Neuronal stem cell (in vitro differentiated cells): ENCODE measurements around the gene NDUFS3.

Experiments used
- DNase-seq: peaks from one replicate; pipeline ENCODE4 v3.0.0-alpha.2; 2013; ENCODE audit warnings: low spot score
- H2AFZ ChIP-seq: one replicate; pipeline ENCODE4 v1.6.1; 2013; ENCODE audit warnings: mild to moderate bottlenecking, low read length, inconsistent platforms
- H2AK5ac ChIP-seq: 2 replicates; pipeline ENCODE4 v1.6.1; 2013; ENCODE audit warnings: low read depth, mild to moderate bottlenecking, inconsistent platforms, low read length, moderate library complexity, mixed read lengths
- H2BK120ac ChIP-seq: 2 replicates; pipeline ENCODE4 v1.6.1; 2013; ENCODE audit warnings: low read depth, mild to moderate bottlenecking, inconsistent platforms, low read length, moderate library complexity, mixed read lengths
- H2BK12ac ChIP-seq: one replicate; pipeline ENCODE4 v1.6.1; 2013; ENCODE audit warnings: low read length, inconsistent platforms
- H2BK15ac ChIP-seq: 2 replicates; pipeline ENCODE4 v1.6.1; 2013; ENCODE audit warnings: mild to moderate bottlenecking, low read length, inconsistent platforms, mixed read lengths
- H2BK5ac ChIP-seq: one replicate; pipeline ENCODE4 v1.6.1; 2013; ENCODE audit warnings: inconsistent platforms, mild to moderate bottlenecking, low read length, moderate library complexity
- H3K14ac ChIP-seq: one replicate; pipeline ENCODE4 v1.6.1; 2013; ENCODE audit warnings: low read length, inconsistent platforms
- H3K18ac ChIP-seq: 2 replicates; pipeline ENCODE4 v1.6.1; 2013; ENCODE audit warnings: low read length, inconsistent platforms
- H3K23ac ChIP-seq: 2 replicates; pipeline ENCODE4 v1.6.1; 2013; ENCODE audit warnings: low read depth, mild to moderate bottlenecking, mixed read lengths, low read length, inconsistent platforms; ENCODE audit not compliant: poor library complexity
- H3K27ac ChIP-seq: replicated peaks from 3 replicates; pipeline ENCODE4 v1.5.1; 2013; ENCODE audit warnings: low read length, inconsistent platforms
- H3K27me3 ChIP-seq, 3 experiments: 2 replicates each; pipeline ENCODE4 v1.6.1; 2013; ENCODE audit warnings: low read length in 3 of 3, mild to moderate bottlenecking in 2 of 3, inconsistent platforms in 1 of 3, low read depth in 1 of 3, mixed read lengths in 1 of 3, moderate library complexity in 1 of 3; ENCODE audit not compliant: control insufficient read depth in 3 of 3, insufficient read depth in 3 of 3
- H3K36me3 ChIP-seq, 2 donors: replicated peaks in 1 of 2; 2 replicates each; pipeline ENCODE4 v1.6.1; 2013; ENCODE audit warnings: low read length in 2 of 2; ENCODE audit not compliant: control insufficient read depth in 2 of 2, insufficient read depth in 2 of 2
- H3K4ac ChIP-seq: 2 replicates; pipeline ENCODE4 v1.6.1; 2013; ENCODE audit warnings: inconsistent platforms, mild to moderate bottlenecking, low read length, moderate library complexity
- H3K4me1 ChIP-seq, 2 donors: 1 replicate in 1 of 2; 2 replicates in 1 of 2; pipeline ENCODE4 v1.6.1; 2013; ENCODE audit warnings: low read length in 2 of 2, low read depth in 1 of 2; ENCODE audit not compliant: control insufficient read depth in 2 of 2, insufficient read depth in 1 of 2
- H3K4me2 ChIP-seq: one replicate; pipeline ENCODE4 v1.6.1; 2013; ENCODE audit warnings: mild to moderate bottlenecking, low read length, inconsistent platforms; ENCODE audit not compliant: insufficient read depth, poor library complexity, severe bottlenecking
- H3K4me3 ChIP-seq, 2 donors: 2 replicates each; pipeline ENCODE4 v1.5.1; 2013; ENCODE audit warnings: low read length in 2 of 2, mild to moderate bottlenecking in 2 of 2, inconsistent platforms in 1 of 2, moderate library complexity in 1 of 2
- H3K79me1 ChIP-seq: one replicate; pipeline ENCODE4 v1.6.1; 2013; ENCODE audit warnings: low read depth, mild to moderate bottlenecking, inconsistent platforms, low read length, moderate library complexity
- H3K9ac ChIP-seq: one replicate; pipeline ENCODE4 v1.6.1; 2013; ENCODE audit warnings: mild to moderate bottlenecking, low read depth, low read length, inconsistent platforms; ENCODE audit not compliant: poor library complexity
- H3K9me3 ChIP-seq, 2 donors: replicated peaks in 1 of 2; 2 replicates each; pipeline versions ENCODE3 to v1.6.1; 2013; ENCODE audit warnings: low read length in 2 of 2, mild to moderate bottlenecking in 2 of 2, inconsistent platforms in 1 of 2, low read depth in 1 of 2, mixed read lengths in 1 of 2, moderate library complexity in 1 of 2; ENCODE audit not compliant: control insufficient read depth in 2 of 2, insufficient read depth in 1 of 2
- H4K8ac ChIP-seq: one replicate; pipeline ENCODE4 v1.6.1; 2013; ENCODE audit warnings: low read depth, mild to moderate bottlenecking, inconsistent platforms, low read length, moderate library complexity
- H4K91ac ChIP-seq: one replicate; pipeline ENCODE4 v1.6.1; 2013; ENCODE audit warnings: low read length, low read depth, mild to moderate bottlenecking, inconsistent platforms; ENCODE audit not compliant: poor library complexity
- WGBS, 2 donors: extraction: QIAGEN DNeasy Blood & Tissue Kit; methylation state at CpG; one replicate each; pipeline ENCODE4 v1.1.7; 2013; ENCODE audit warnings: missing lambda C conversion rate in 2 of 2, mixed read lengths in 1 of 2; ENCODE audit not compliant: insufficient read length in 2 of 2, insufficient replicate concordance in 1 of 2; ENCODE audit errors: extremely low coverage in 2 of 2; 5-methylcytosine and 5-hydroxymethylcytosine counted together

NDUFS3 gene

GRCh38 chr11:47538741-47539565, 39.9 kb upstream of the NDUFS3 start:
- Histone ChIP-seq H2AK5ac (no peak overlapping the region), H3K23ac (no peak overlapping the region), H3K14ac (no peak overlapping the region), H3K4me3 (no peak overlapping the region), H4K91ac (no peak overlapping the region), H3K9me3 (no peaks in the 10 kb centered on the region), H3K4me1 (peaks cover 0 to 5% of the 10 kb centered on the region in 2 donors), H3K4me2 (no peak overlapping the region), H3K9ac (no peak overlapping the region), H3K79me1 (peaks cover 4% of the 10 kb centered on the region), H2BK15ac (no peak overlapping the region), H2AFZ (no peak overlapping the region), H2BK12ac (no peak overlapping the region), H2BK120ac (no peak overlapping the region), H2BK5ac (no peak overlapping the region), H4K8ac (no peak overlapping the region), H3K27me3 (no peaks in the 10 kb centered on the region), H3K4ac (no peak overlapping the region), H3K18ac (no peak overlapping the region), H3K36me3 (peaks cover 0 to 57% of the 10 kb centered on the region in 2 donors), H3K27ac (no peak overlapping the region)
- no peak for DNase-seq
- WGBS, 2 donors = no CpG with 5 or more reads among the region's 10 CpGs

- Histone ChIP-seq H2AFZ (no peak overlapping the region), H3K27ac (no peak overlapping the region), H3K4ac (no peak overlapping the region), H2BK120ac (no peak overlapping the region), H3K36me3 (peaks cover 0 to 59% of the 10 kb centered on the region in 2 donors), H3K27me3 (no peaks in the 10 kb centered on the region), H2BK15ac (no peak overlapping the region), H3K18ac (no peak overlapping the region), H3K23ac (no peak overlapping the region), H3K4me3 (no peak overlapping the region), H2AK5ac (no peak overlapping the region), H4K8ac (no peak overlapping the region), H4K91ac (no peak overlapping the region), H2BK12ac (no peak overlapping the region), H2BK5ac (no peak overlapping the region), H3K9me3 (no peaks in the 10 kb centered on the region), H3K14ac (no peak overlapping the region), H3K4me2 (no peak overlapping the region), H3K9ac (no peak overlapping the region), H3K79me1 (peaks cover 4% of the 10 kb centered on the region), H3K4me1 (peaks cover 0 to 5% of the 10 kb centered on the region in 2 donors)
- no peak for DNase-seq
- no CpG with 5 or more reads among the region's 2 CpGs for WGBS, 2 donors
Measured at GRCh38 chr11:47539681-47540039, 39.2 kb upstream of the NDUFS3 start.

- H2AK5ac ChIP-seq = no peak overlapping the region
- H2BK15ac ChIP-seq = no peak overlapping the region
- no peak overlapping the region for H3K4ac ChIP-seq
- H3K23ac ChIP-seq = no peak overlapping the region
- peaks cover 0 to 52% of the 10 kb centered on the region in 2 donors for H3K36me3 ChIP-seq
- H2BK120ac ChIP-seq = no peak overlapping the region
- H3K18ac ChIP-seq = no peak overlapping the region
- no peak overlapping the region for H3K27ac ChIP-seq
- no peak overlapping the region for H2BK5ac ChIP-seq
- H3K9me3 ChIP-seq = no peaks in the 10 kb centered on the region
- H2AFZ ChIP-seq = no peak overlapping the region
- no peak overlapping the region for H4K8ac ChIP-seq
- H3K4me2 ChIP-seq = no peak overlapping the region
- no peak for DNase-seq
- no peaks in the 10 kb centered on the region for H3K27me3 ChIP-seq
- peaks cover 0 to 5% of the 10 kb centered on the region in 2 donors for H3K4me1 ChIP-seq
- no peak overlapping the region for H2BK12ac ChIP-seq
- peaks cover 4% of the 10 kb centered on the region for H3K79me1 ChIP-seq
- H3K4me3 ChIP-seq = no peak overlapping the region
- H4K91ac ChIP-seq = no peak overlapping the region
- no peak overlapping the region for H3K9ac ChIP-seq
- no peak overlapping the region for H3K14ac ChIP-seq
- no CpG with 5 or more reads among the region's 2 CpGs for WGBS, 2 donors
Measured at GRCh38 chr11:47541070-47541469, 37.8 kb upstream of the NDUFS3 start.

GRCh38 chr11:47545298-47545697, 33.6 kb upstream of the NDUFS3 start:
- Histone ChIP-seq H3K4ac (no peak overlapping the region), H3K4me2 (no peak overlapping the region), H4K91ac (no peak overlapping the region), H3K4me1 (no peaks in the 10 kb centered on the region), H2BK12ac (no peak overlapping the region), H2AK5ac (no peak overlapping the region), H2BK5ac (no peak overlapping the region), H2AFZ (no peak overlapping the region), H2BK120ac (no peak overlapping the region), H2BK15ac (no peak overlapping the region), H3K4me3 (no peak overlapping the region), H4K8ac (no peak overlapping the region), H3K9me3 (no peaks in the 10 kb centered on the region), H3K27me3 (no peaks in the 10 kb centered on the region), H3K23ac (no peak overlapping the region), H3K36me3 (peaks cover 0 to 71% of the 10 kb centered on the region in 2 donors), H3K27ac (no peak overlapping the region), H3K18ac (no peak overlapping the region), H3K14ac (no peak overlapping the region), H3K79me1 (peaks cover 7% of the 10 kb centered on the region), H3K9ac (no peak overlapping the region)
- DNase-seq = no peak
- WGBS, 2 donors = no CpG with 5 or more reads among the region's 6 CpGs
